HCT116 (cell line): ENCODE results near the gene H2AZ2. TPM values are rescaled to one million over a fixed set of nuclear protein-coding genes. Genes with fewer than 3 reads are reported as not detected.

Experiments used
- ATAC-seq: fragments of 200-7000 bp; cut with Tn5 transposase; 2 replicates; pipeline ENCODE4 v1.9.1; 2020; ENCODE audit warnings: mild to moderate bottlenecking, moderate library complexity
- BruUV-seq: library from RNA; stranded (reverse); fragments of 400-500 nt; replicated peaks from 2 replicates; lab custom pipeline; 2021; lab: Mats Ljungman, UMichigan
- CTCF ChIA-PET: fragments of 300-600 bp; sonication (Branson Sonifier 250); formaldehyde crosslinking; loops from one replicate; lab custom pipeline; 2021; ENCODE audit warnings: antibody characterized with exemption; lab: Charles Lee
- POLR2A ChIA-PET: fragments of 300-600, 350-600 bp; sonication (Branson Sonifier 250); formaldehyde crosslinking; loops from one replicate; lab custom pipeline; 2021; ENCODE audit warnings: antibody characterized with exemption; lab: Charles Lee
- RAD21 ChIA-PET, 2 experiments: fragments of 300-600 bp; sonication (Branson Sonifier 250); formaldehyde crosslinking; loops; one replicate each; lab custom pipeline; 2023; ENCODE audit warnings: low total read pairs in 2 of 2; ENCODE audit not compliant: uncharacterized antibody in 2 of 2, unreplicated experiment in 2 of 2, low non-redundant PET in 1 of 2; lab: Charles Lee
- DNase-seq: peaks from one replicate; pipeline ENCODE4 v3.0.0-alpha.2; 2010; ENCODE audit warnings: low read depth, low spot score
- H2AFZ ChIP-seq: fragments of 200-600 bp; shearing (Covaris generic), sonication (generic); 2 replicates; pipeline ENCODE4 v1.6.1; 2017; ENCODE audit warnings: low read depth, mixed run types, mixed read lengths, antibody characterized with exemption, low read length; ENCODE audit not compliant: poor library complexity, severe bottlenecking
- H3K27ac ChIP-seq: 2 replicates; pipeline ENCODE4 v1.5.1; 2012; ENCODE audit warnings: low read depth, low read length
- H3K27me3 ChIP-seq: fragments of 200-600 bp; sonication (generic); 2 replicates; pipeline ENCODE4 v1.6.1; 2016; ENCODE audit warnings: mixed run types, low read length, mixed read lengths; ENCODE audit not compliant: insufficient read depth
- H3K36me3 ChIP-seq, 2 experiments: fragments of 200-500 bp in 1 of 2; fragments of 200-600 bp in 1 of 2; sonication (Bioruptor generic) in 1 of 2; sonication (generic) in 1 of 2; 2 replicates each; pipeline versions ENCODE4 v1.5.1 to v1.6.1; 2014 to 2016; ENCODE audit warnings: low read length in 2 of 2, inconsistent platforms in 1 of 2, mixed read lengths in 1 of 2, mixed run types in 1 of 2; ENCODE audit not compliant: insufficient read depth in 2 of 2, control insufficient read depth in 1 of 2
- H3K4me1 ChIP-seq, 2 experiments: fragments of 200-600 bp in 1 of 2; sonication (generic) in 1 of 2; 2 replicates each; pipeline versions ENCODE4 v1.5.1 to v1.6.1; 2012 to 2017; ENCODE audit warnings: low read length in 2 of 2, inconsistent platforms in 1 of 2, mild to moderate bottlenecking in 1 of 2, mixed read lengths in 1 of 2, mixed run types in 1 of 2, moderate library complexity in 1 of 2; ENCODE audit not compliant: insufficient read depth in 2 of 2, control insufficient read depth in 1 of 2
- H3K4me2 ChIP-seq: fragments of 200-600 bp; sonication (generic); 2 replicates; pipeline ENCODE4 v1.6.1; 2017; ENCODE audit warnings: mixed run types, low read length, mixed read lengths
- H3K4me3 ChIP-seq, 2 experiments: fragments of 200-600 bp in 1 of 2; sonication (generic) in 1 of 2; replicated peaks in 1 of 2; 2 replicates each; pipeline ENCODE4 v1.5.1; 2011 to 2016; ENCODE audit warnings: low read length in 2 of 2, control low read depth in 1 of 2, low read depth in 1 of 2, mild to moderate bottlenecking in 1 of 2, mixed read lengths in 1 of 2, mixed run types in 1 of 2
- H3K79me2 ChIP-seq: fragments of 200-600 bp; sonication (generic); 2 replicates; pipeline ENCODE4 v1.6.1; 2017; ENCODE audit warnings: mild to moderate bottlenecking, mixed run types, low read length, moderate library complexity, mixed read lengths; ENCODE audit not compliant: insufficient read depth
- H3K9ac ChIP-seq: fragments of 200-600 bp; sonication (generic); 2 replicates; pipeline ENCODE4 v1.6.1; 2016; ENCODE audit warnings: low read length, mixed read lengths
- H3K9me2 ChIP-seq: fragments of 200-600 bp; sonication (generic), shearing (Covaris generic); 2 replicates; pipeline ENCODE4 v1.6.1; 2017; ENCODE audit warnings: mixed run types, mild to moderate bottlenecking, moderate library complexity; ENCODE audit not compliant: insufficient read depth
- H3K9me3 ChIP-seq, 2 experiments: fragments of 200-500 bp in 1 of 2; fragments of 200-600 bp in 1 of 2; sonication (Bioruptor generic) in 1 of 2; sonication (generic) in 1 of 2; 2 replicates each; pipeline ENCODE4 v1.6.1; 2014 to 2017; ENCODE audit warnings: low read length in 2 of 2, mixed read lengths in 2 of 2, inconsistent platforms in 1 of 2, low read depth in 1 of 2, mild to moderate bottlenecking in 1 of 2, mixed run types in 1 of 2, moderate library complexity in 1 of 2; ENCODE audit not compliant: control insufficient read depth in 1 of 2, insufficient read depth in 1 of 2
- H4K20me1 ChIP-seq: fragments of 200-600 bp; sonication (generic), shearing (Covaris generic); 2 replicates; pipeline ENCODE4 v1.6.1; 2017; ENCODE audit warnings: mixed run types, mild to moderate bottlenecking, moderate library complexity; ENCODE audit not compliant: insufficient read depth
- CBX3 ChIP-seq: IDR thresholded peaks from 2 replicates; pipeline ENCODE4 v1.6.1; 2012; ENCODE audit warnings: low read depth
- EGR1 ChIP-seq: IDR thresholded peaks from 2 replicates; pipeline ENCODE4 v1.6.1; 2012; ENCODE audit warnings: low read depth
- ELF1 ChIP-seq: IDR thresholded peaks from 2 replicates; pipeline ENCODE4 v1.6.1; 2012; ENCODE audit warnings: low read depth, borderline replicate concordance
- EZH2 ChIP-seq: fragments of 200-600 bp; sonication (generic); IDR thresholded peaks from 2 replicates; pipeline ENCODE4 v1.6.1; 2017; ENCODE audit warnings: antibody characterized with exemption, mixed run types
- EZH2phosphoT487 ChIP-seq: fragments of 200-600 bp; IDR thresholded peaks from 2 replicates; pipeline ENCODE4 v1.6.1; 2018; ENCODE audit warnings: antibody characterized with exemption, borderline replicate concordance
- FOSL1 ChIP-seq: IDR thresholded peaks from 2 replicates; pipeline ENCODE4 v1.6.1; 2012; ENCODE audit warnings: low read depth
- JUND ChIP-seq: IDR thresholded peaks from 2 replicates; pipeline ENCODE4 v1.6.1; 2012
- MAX ChIP-seq: IDR thresholded peaks from 2 replicates; pipeline ENCODE4 v1.6.1; 2012
- POLR2A ChIP-seq: IDR thresholded peaks from 2 replicates; pipeline ENCODE4 v1.7.0; 2011; ENCODE audit warnings: borderline replicate concordance; ENCODE audit not compliant: insufficient read depth, insufficient read length; ENCODE audit errors: extremely low read depth
- POLR2AphosphoS5 ChIP-seq: IDR thresholded peaks from 2 replicates; pipeline ENCODE4 v1.6.1; 2011; ENCODE audit warnings: mild to moderate bottlenecking, low read depth, low read length, moderate library complexity
- RAD21 ChIP-seq: IDR thresholded peaks from 2 replicates; pipeline ENCODE4 v1.6.1; 2012; ENCODE audit warnings: low read depth, mild to moderate bottlenecking
- SIN3A ChIP-seq: IDR thresholded peaks from 2 replicates; pipeline ENCODE4 v1.6.1; 2012; ENCODE audit warnings: low read depth
- SRF ChIP-seq: IDR thresholded peaks from 2 replicates; pipeline ENCODE4 v1.6.1; 2012; ENCODE audit warnings: low read depth
- TCF7L2 ChIP-seq: IDR thresholded peaks from 2 replicates; pipeline ENCODE4 v1.7.0; 2011; ENCODE audit warnings: borderline replicate concordance, inconsistent platforms; ENCODE audit not compliant: insufficient read depth, insufficient read length; ENCODE audit errors: extremely low read depth
- ZFX ChIP-seq: fragments of 450-650 bp; IDR thresholded peaks from 2 replicates; pipeline ENCODE4 v1.6.1; 2017
- ZNF274 ChIP-seq: fragments of 200-500 bp; sonication (Bioruptor generic); IDR thresholded peaks from 2 replicates; pipeline ENCODE4 v1.6.1; 2014; ENCODE audit warnings: mild to moderate bottlenecking, low read depth, low read length, inconsistent platforms
- intact Hi-C: fragments of 100-400 bp; cut with micrococcal nuclease; formaldehyde crosslinking; loops from 2 replicates; pipeline ENCODE4 v1.10.0; 2022
- total RNA-seq: library from RNA; stranded (reverse); gene quantifications from one replicate; pipeline ENCODE4 v1.2.1, GENCODE V29; 2021; ENCODE audit not compliant: unreplicated experiment

Gene H2AZ2
- total RNA-seq, 1 experiment from 2014 or later: 226 TPM

GRCh38 chr7:44802418-44803025, 45.4 kb downstream of the H2AZ2 start:
- Histone ChIP-seq H3K27ac (no peak overlapping the region), H3K79me2 (peaks cover 53% of the 10 kb centered on the region), H3K4me3 (no peak overlapping the region), H3K9me2 (no peaks in the 10 kb centered on the region), H3K4me2 (no peak overlapping the region), H3K36me3 (peaks cover 31 to 66% of the 10 kb centered on the region in 2 experiments), H3K9ac (no peak overlapping the region), H3K9me3 (no peaks in the 10 kb centered on the region), H3K27me3 (no peaks in the 10 kb centered on the region)
- RAD21 ChIA-PET: no interaction called here
- ATAC-seq (no peak), DNase-seq (no peak)
- CTCF ChIA-PET: no interaction called here
- intact Hi-C loops: no loop called here
- TF ChIP-seq ZNF274 (no peak), CBX3 (no peak), JUND (0 out of 2 replicates have a peak, but pooled peaks have one; percentile 7), POLR2AphosphoS5 (peak; percentile 59; the same call in 1 of the 2 replicates), SIN3A (0 out of 2 replicates have a peak, but pooled peaks have one; percentile 43), ELF1 (no peak), FOSL1 (no peak)
- TF ChIP-seq, all 23 proteins: peak for 3
- H2AFZ ChIP-seq: no peak overlapping the region
- no TSS peak for BruUV-seq
- H4K20me1 ChIP-seq: peaks cover 40% of the 10 kb centered on the region; the same call in 1 of the 2 replicates
- peaks cover 5 to 16% of the 10 kb centered on the region in 2 experiments; a peak in 3 of 4 replicates for H3K4me1 ChIP-seq
- POLR2A ChIA-PET: no interaction called here

- Histone ChIP-seq H3K9me3 (no peaks in the 10 kb centered on the region), H3K9ac (no peak overlapping the region), H4K20me1 (peaks cover 43% of the 10 kb centered on the region; the same call in 1 of the 2 replicates), H3K4me2 (no peak overlapping the region), H3K27me3 (no peaks in the 10 kb centered on the region), H3K4me1 (peaks cover 5 to 16% of the 10 kb centered on the region in 2 experiments; a peak in 3 of 4 replicates), H3K27ac (no peak overlapping the region), H3K79me2 (peaks cover 59% of the 10 kb centered on the region), H3K4me3 (no peak overlapping the region), H3K36me3 (peaks cover 31 to 68% of the 10 kb centered on the region in 2 experiments), H2AFZ (no peak overlapping the region), H3K9me2 (no peaks in the 10 kb centered on the region)
- TF ChIP-seq EZH2 (no peak), TCF7L2 (no peak), EZH2phosphoT487 (no peak), POLR2A (no peak), ZNF274 (no peak), MAX (no peak), SRF (no peak), EGR1 (no peak), SIN3A (no peak), ELF1 (no peak), RAD21 (no peak), ZFX (no peak)
- BruUV-seq: no TSS peak
- CTCF ChIA-PET: no interaction called here
- RAD21 ChIA-PET: no interaction called here
- POLR2A ChIA-PET: interaction anchor here (0.6 kb wide), 1 partner anchor 18 kb away, joined by 6 read pairs; no protein-coding TSS in a partner anchor
- intact Hi-C loops: no loop called here
- ATAC-seq (no peak), DNase-seq (no peak)
These were observed 46.0 kb downstream of the H2AZ2 start for GRCh38 chr7:44801890-44802289.
